Measurements from ENCODE around the gene LIN7A.
A peak's percentile ranks its signal among the peaks of the same experiment; 100 is the strongest.
"Not testable (repeated sequence)": the region's sequence is repeated elsewhere in the genome, so short reads cannot be mapped to it uniquely, and the experiment has no call there.

Gene LIN7A

DNA sequence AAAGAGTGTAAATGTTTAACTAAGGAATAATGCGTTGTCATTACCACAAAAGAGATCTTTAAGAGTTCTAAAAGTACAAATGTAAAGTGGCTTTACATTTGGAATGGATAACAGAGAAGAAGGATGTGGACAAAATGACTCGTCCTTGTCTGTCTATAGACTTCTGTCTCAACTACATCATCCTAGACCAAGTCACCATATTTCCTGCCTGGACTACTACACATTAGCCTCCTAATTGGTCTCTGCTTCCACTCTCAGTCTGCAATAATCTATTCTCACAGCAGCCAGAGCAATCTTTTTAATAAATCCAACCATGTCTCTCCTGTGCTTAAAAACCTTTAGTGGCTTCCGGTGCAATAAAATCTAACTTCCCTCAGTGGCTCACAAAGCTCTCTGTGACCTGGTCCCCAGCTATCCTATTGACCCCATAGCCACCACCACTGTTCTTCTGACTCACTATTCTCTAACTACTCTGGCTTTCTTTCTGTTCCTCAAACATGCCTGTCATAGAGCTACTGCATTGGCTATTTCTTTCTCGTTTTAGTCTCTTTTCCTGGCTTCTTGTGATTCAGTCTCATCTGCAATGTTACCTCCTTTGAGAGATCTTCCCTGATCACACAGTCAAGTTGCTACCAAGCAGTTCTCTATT is 130.0 kb downstream of the LIN7A start:
- DNase-seq (ENCODE audit: low read depth), result no peak

DNA sequence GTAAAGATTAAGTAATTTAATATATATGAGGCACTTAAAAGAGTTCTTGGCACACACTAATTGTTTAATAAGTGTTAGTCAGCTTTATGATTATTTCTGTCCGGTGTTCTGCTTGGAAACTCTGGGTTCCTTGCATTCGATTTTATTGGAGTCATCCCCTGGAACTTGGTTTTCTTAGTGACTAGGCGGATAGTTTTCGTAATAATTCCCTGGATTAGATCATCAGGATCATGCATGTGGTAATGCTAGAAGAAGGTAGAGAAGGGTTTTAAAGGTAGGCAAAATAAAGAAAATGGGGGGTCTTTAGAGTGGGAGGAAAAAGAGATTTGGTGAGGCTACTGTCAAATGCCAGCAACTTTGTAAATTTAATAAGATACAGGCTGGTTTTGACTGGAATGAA is 132.6 kb downstream of the LIN7A start:
- peak; percentile 6 for DNase-seq (ENCODE audit: low read depth)

DNA sequence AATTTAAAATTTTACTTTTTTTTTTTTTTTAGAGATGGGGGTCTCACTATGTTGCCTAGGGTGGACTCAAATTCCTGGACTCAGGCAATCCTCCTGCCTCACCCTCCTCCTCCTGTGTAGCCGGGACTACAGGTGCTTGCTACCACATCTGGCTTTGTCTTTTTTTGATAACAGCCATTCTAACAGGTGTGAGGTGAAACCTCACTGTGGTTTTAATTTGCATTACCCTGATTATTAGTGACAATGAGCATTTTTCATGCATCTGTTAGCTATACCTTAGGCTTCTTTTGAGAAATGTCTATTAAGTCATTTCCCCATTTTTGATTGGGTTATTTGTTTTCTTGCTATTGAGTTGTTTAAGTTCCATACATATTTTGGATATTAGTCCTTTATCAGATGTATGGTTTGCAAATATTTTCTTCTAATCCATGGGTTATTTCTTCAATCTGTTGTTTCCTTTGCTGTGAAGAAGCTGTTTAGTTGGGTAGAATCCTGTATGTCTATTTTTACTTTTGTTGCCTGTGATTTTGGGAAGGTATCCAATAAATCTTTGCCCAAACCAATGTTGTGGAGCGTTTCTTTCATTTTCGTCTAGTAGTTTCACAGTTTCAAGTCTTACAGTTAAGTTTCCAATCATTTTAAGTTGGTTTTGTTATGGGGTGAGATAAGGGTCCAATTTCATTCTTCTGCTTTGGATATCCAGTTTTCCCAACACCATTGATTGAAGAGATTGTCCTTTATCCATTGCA is 134.9 kb downstream of the LIN7A start:
- DNase-seq (ENCODE audit: low read depth), result peak; percentile 2

DNA sequence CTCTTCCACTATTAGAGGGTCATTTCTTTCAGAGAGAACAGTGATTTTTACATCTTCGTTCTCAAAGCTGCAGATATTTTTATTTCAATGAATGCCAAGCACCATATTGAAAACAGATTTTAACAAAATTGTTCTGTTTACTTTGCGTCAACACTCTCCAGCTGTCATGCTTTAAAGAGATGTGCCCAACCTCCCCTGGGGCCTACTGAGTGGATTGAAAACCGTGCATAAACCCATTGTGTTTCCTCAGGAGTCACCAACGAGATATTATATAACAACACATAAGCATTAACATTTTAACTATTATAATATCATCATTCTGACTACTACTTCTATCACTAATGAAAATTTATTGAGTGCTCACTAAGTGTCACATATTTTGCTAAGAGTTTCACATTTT is 139.5 kb downstream of the LIN7A start:
- no peak for DNase-seq (ENCODE audit: low read depth)

DNA sequence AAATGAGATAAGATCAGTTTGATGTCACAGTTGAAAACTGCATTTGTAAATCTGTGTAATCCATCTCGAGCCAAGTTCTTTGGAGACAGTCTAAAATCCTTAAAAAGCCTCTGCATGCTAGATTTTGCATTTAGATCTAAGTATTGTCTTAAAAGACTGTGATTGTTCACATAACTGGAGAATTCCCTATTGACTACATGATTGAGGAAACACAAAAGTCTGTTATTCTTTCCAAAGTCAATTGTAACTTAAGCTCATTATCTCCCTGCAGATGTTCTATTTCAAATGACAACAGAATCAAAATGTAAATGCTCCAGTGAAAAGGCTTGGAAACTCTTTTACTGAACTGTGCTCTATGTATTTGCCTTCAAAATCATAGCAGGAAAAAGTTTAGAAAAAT is 143.2 kb downstream of the LIN7A start:
- DNase-seq (ENCODE audit: low read depth), result no peak

DNA sequence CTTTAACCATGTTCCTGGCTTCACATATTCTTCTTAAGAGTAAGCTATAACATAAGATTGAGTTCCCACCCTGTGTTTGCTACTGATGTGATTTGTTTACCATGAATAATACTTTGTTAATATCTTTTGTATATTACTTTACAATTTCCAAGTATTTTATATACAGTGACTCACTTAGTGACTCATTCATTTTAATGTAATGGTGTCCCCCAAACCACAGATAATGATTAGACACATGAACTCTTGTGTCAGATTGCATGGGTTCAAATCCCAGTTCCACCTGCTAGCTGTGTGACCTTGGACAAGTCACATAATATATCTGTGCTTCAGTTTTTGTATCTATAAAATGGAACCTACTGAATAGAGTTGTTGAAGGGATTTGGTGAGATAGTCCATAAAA is 144.9 kb downstream of the LIN7A start:
- DNase-seq (ENCODE audit: low read depth), result no peak

DNA sequence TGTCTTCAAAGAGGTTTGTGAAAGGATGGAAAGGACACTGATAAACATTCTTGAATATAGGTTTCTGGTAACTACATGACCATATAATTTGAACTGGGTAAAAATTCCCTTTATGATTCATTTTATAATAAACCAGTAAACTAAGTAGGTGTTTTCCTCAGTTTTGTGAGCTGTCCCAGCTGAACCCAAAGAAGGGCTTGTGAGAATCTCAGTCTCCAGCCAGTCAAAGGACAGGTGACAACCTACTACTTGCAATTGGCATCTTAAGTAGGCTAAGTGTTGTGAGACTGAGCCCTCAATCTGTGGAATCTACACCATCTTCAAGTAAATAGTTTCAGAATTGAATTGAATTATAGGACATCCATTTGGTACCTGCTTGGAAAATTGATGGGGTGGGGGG is 145.9 kb downstream of the LIN7A start:
- DNase-seq (ENCODE audit: low read depth), result no peak

DNA sequence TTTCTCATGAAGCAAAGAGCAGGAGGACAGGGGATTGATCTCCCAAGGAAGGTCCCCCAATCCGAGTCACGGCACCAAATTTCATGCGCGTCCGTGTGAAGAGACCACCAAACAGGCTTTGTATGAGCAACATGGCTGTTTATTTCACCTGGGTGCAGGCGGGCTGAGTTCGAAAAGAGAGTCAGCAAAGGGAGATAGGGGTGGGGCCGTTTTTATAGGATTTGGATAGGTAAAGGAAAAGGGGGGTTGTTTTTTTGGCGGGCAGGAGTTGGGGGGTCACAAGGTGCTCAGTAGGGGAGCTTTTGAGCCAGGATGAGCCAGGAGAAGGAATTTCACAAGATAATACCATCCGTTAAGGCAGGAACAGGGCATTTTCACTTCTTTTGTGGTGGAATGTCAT is 149.3 kb downstream of the LIN7A start:
- not testable (repeated sequence) for DNase-seq (ENCODE audit: low read depth)

DNA sequence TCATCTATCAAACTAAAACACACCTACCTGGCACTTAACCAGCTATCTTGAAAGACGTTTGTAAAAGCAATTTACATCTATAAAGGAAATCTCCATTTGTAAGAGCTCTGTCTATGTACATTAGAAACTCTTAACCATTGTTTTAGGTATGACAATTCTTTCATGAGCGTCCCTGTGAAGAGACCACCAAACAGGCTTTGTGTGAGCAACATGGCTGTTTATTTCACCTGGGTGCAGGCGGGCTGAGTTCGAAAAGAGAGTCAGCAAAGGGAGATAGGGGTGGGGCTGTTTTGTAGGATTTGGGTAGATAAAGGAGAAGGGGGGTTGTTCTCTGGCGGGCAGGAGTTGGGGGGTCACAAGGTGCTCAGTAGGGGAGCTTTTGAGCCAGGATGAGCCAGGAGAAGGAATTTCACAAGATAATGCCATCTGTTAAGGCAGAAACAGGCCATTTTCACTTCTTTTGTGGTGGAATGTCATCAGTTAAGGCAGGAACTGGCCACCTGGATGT is 154.7 kb downstream of the LIN7A start:
- not testable (repeated sequence) for DNase-seq (ENCODE audit: low read depth)

DNA sequence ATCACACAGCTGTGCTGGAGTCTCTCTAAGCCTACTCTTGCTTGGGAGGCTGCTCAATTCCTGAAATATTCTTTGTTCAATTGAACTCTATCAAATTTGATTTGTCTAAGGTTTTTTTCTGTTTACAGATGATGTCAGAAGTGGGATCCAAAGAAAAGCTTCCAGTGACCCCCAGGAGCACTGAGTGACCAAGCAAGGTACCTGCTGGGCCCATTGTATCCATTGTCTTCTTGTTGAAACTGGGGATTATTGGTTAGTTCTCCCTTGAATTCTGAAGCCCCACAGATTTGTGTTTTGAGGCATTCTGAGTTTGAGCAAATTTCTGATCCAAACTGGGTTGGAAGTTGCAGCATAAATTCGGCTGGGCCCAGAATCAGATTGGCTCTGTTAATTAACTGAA is 156.4 kb downstream of the LIN7A start:
- no peak for DNase-seq (ENCODE audit: low read depth)

DNA sequence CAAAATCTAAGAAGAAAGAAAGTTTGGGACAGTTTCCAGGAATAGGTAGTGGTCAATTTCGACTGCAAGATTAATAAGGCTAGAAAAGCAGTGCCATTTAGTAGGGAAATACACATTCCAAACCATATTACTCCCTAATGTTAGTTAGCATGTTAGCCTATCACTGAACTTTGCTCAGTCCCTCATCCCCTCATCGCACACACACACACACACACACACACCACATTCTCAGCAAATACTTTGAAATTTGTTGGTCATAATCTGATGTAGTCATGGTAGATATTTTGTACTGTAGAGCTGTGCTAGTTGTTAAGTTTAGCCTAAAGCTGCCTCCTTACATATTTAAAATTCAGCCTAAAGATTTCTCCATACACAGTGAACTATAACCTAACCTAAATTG is 157.0 kb downstream of the LIN7A start:
- no peak for DNase-seq (ENCODE audit: low read depth)

DNA sequence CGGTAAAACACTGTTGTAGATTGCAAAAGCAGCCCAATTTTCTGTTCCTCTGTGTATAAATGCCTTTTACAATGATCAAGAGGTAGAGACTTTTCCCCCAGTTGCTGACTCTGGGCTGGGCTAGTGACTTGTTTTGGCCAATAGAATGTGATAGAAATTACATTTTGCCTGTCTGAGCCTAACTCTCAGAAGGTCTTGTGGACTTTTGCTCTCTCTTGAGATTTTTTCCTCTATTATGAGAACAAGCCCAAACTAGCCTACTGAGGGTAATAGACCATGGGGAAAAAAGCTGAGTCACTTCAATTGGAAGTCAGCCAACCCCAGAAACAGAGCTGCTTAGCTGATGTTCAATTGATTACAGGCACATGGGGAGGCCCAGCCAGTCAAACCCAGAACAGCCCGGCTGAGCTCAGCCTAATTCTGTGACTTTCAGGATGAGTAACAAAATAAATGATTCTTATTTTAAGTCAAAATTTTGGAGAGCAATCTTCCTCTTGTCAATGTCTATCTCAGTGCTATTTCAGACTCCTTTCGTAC is 159.7 kb downstream of the LIN7A start:
- DNase-seq (ENCODE audit: low read depth), result peak; percentile 97

DNA sequence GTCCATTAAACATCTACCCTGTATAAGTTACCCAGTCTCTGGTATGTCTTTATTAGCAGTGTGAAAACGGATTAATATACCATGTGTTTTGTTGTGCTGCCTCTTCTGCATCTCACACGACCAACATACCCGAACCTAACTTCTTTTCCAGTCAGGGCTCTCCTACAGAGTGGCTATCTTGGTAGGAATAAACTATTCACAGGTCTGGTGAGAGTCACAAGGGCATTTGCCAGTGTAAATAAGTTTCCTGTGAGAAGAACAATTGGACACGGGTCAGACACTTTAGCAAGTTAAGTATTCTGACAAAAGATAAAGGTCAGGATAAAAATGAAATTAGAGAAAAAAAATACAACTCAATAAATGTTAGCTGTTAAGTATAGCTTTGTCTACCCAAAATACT is 160.1 kb downstream of the LIN7A start:
- peak; percentile 5 for DNase-seq (ENCODE audit: low read depth)

DNA sequence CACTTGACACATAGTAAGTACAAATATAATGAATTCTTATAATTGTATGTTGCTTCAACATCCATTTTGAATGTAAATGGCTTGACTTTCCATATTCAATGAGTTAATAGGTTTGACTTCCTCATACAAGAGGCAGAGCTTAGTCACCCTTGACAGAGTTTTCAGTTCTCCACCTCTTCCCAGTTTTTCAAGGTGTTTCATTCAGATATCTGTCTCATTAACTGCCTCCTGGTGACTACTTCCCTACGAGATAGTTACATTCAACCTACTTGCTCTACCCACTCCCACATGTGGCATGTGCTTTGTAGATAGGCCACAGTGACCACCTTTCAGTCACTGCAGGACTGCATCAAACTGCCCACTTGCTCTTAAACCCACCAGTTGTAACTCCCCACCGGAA is 161.0 kb downstream of the LIN7A start:
- no peak for DNase-seq (ENCODE audit: low read depth)

DNA sequence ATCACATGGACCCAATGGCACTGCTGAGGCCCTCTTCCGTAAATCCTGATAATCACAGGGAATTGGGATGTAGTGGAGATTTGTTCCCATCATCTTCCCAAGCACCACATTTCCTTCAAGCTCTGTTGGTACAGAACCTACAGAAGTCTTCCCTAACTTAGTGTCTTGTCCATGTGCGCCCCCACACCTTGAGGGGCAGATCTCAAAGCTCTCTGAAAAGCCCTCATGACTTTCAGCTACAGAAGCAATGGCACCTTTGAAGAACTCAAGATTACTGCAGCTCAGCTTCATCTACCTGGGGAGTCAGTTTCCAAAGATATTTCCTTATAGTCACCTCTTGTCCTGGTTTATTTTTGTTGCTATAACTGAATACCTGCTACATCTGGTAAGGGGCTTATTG is 166.8 kb downstream of the LIN7A start:
- DNase-seq (ENCODE audit: low read depth), result no peak

DNA sequence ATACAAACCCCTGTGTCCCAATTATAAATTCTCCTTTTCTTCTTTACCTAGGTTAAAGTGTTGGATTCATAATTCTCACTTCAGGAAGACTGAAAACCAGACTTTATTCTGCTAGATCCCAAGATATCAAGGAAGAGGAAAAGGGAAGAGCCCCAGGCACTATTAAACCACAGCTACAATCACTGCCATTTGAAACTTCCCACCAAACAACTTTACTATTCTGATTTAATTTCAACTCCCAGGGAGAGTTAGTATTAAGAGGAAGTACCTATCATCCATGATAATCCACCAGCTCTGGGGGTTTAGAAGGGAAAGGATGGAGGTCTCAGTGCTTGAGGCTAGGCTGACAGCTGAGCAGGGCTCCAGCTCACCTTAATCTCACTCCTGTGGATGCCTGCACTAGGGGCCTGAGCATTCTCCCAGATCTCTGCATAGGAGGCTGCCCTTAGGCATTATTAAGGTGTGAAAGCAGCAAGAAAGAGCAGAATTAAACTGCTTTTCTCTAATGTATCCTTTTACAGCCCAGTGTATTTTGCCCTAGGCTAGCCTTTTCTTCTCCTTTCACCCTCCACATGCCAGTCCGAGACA is 168.1 kb downstream of the LIN7A start:
- DNase-seq (ENCODE audit: low read depth), result no peak

DNA sequence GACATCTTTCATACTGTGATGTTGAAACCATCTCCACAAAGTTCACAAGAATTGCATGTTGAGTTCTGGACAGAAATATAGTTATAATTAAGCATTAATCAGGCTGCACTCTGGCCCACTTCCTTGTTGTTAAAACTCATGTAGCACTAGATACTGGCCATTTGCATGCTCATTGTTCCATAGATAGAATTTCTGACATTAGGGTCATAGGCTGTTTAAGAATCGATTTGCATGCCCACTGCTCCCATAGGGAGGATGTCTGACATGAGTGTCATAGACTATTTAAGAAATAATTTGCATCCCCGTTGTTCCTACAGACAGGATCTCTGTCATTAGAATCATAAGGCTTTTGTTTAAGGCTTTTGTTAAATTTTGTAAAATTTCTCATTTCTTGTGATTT is 170.8 kb downstream of the LIN7A start:
- DNase-seq (ENCODE audit: low read depth), result no peak

DNA sequence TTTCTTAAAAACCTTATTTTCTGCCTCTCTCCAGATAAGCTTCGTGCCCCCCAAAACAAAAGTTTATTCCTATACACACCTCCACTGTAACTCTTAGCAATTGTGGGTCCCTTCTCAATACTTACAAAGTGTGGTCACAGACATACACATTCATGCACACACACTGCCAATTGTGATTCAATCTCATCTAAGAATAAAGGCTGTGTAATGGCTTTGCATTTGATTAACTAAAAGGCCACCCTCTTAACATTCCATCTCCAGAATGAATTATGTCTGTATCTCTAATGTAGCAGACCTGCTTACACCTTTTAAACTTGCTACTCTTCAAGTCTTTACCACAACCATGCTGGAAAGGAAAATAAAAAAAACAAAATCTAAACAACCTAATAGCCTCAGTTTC is 171.5 kb downstream of the LIN7A start:
- DNase-seq (ENCODE audit: low read depth), result no peak

DNA sequence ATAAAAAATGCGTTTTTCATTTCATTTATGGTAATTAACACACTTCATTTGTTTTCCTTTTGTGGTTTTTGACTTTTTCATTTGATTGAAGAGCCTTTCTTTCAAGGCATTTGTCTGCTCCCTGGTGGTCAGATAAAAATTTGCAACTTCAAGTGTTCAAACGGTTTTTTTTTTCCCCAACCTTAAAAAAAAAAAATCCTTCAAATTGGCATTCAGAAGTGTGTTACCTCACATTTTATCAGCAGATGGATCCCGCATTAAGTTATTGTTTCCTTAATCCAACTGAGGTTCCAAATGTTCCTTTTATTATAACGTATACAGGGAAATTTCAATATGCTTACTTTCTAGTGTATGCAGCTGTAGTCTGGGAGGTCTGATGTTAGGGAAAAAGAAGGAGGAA is 173.9 kb downstream of the LIN7A start:
- peak; percentile 41 for DNase-seq (ENCODE audit: low read depth)

DNA sequence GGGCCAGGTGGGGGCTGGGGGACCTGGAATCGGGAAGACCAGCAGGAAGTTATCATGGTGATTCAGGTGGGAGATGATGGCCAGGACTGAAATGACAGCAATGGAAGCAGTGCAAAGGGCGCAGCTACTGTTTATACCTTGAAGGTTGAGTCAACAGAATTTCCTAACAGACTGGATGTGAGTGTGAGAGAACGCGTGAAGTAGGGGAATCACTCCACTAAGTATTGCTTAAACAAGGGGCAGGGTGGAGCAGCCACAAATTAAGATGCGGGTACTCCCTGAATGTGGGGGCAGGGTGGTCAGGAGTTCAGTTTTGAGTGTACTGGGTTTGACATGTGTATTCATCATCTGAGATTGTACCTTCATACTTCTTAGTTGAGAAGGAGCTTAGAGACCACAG is 175.9 kb downstream of the LIN7A start:
- no peak for DNase-seq (ENCODE audit: low read depth)

DNA sequence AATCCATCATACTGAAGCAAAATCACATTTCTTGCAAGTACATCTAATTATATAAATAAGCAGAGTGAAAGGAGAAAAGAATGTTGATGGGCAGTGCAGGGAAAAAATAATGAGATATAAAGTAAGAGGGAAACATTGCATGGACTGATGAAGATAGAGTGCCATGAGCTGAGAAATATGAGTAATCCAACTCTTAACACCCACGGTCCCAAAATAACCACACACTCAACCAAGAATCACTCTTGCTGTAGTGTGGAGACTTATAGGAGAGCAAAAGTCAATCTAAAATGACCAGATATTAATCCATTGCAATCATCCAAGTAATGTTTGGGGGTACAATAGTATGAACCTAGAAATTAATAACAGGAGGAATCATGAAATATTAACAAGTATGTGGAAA is 180.9 kb downstream of the LIN7A start:
- DNase-seq (ENCODE audit: low read depth), result peak; percentile 11

DNA sequence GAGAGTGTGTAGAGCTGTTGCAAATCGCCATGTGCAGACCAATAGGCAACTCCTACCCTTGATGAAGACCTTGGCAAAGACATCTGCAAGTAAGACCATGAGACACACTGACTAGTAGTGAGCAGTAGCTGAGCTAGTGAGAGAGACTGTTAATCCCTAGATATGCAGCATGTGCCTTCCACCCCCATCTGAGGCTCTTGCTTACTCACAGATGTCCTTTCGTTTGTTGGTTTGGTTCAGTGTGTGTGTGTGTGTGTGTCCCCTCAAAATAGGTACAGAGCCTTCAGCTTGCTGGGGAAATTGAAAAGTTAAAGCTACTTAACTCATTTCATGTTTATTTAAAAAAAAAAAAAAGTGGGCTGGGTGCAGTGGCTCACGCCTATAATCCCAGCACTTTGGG is 183.5 kb downstream of the LIN7A start:
- no peak for DNase-seq (ENCODE audit: low read depth)

DNA sequence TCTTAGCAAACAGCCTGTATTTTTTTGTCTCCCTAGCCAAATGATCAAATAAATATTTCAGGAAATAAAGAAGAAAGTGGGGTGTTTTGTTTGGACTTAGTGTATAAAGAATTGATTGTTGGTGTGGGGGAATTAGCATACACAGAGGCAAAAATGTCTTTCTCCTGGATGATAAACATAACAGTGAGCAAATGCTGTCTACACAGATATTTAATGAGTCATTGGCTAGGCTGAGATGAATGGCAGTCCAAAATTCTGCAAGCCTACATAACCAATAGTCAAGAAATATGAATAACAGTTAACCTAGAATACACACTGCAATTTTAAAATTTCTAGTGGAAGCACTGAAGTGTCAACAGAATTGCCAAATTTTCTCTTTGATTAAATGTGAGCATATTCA is 185.3 kb downstream of the LIN7A start:
- no peak for DNase-seq (ENCODE audit: low read depth)

Data from stromal cell of bone marrow (primary cell).